ENCODE measurements around the gene TBC1D1.

TBC1D1 gene

GRCh38 chr4:37994569-37994968 is 103.7 kb downstream of the TBC1D1 start:
- DNase-seq = no peak

- DNase-seq = no peak
Measured at GRCh38 chr4:37995299-37995821, 104.5 kb downstream of the TBC1D1 start.

- no peak for DNase-seq
Measured at GRCh38 chr4:37995981-37996775, 105.3 kb downstream of the TBC1D1 start.

GRCh38 chr4:37998226-37998625 is 107.3 kb downstream of the TBC1D1 start:
- DNase-seq = no peak

- DNase-seq = no peak
Measured at GRCh38 chr4:37999000-37999716, 108.3 kb downstream of the TBC1D1 start.

GRCh38 chr4:37999965-38000364 is 109.1 kb downstream of the TBC1D1 start:
- DNase-seq = no peak

- DNase-seq = peak; percentile 6
Measured at GRCh38 chr4:38001927-38002326, 111.0 kb downstream of the TBC1D1 start.

GRCh38 chr4:38002451-38003071 is 111.7 kb downstream of the TBC1D1 start:
- DNase-seq = peak; percentile 24

- no peak for DNase-seq
Measured at GRCh38 chr4:38003102-38003501, 112.2 kb downstream of the TBC1D1 start.

- DNase-seq = no peak
Measured at GRCh38 chr4:38003628-38004027, 112.7 kb downstream of the TBC1D1 start.

GRCh38 chr4:38004062-38004461 is 113.2 kb downstream of the TBC1D1 start:
- peak; percentile 27 for DNase-seq

- no peak for DNase-seq
Measured at GRCh38 chr4:38004887-38005286, 114.0 kb downstream of the TBC1D1 start.

GRCh38 chr4:38005637-38006036 is 114.8 kb downstream of the TBC1D1 start:
- DNase-seq = no peak

- no peak for DNase-seq
Measured at GRCh38 chr4:38007645-38008044, 116.8 kb downstream of the TBC1D1 start.

GRCh38 chr4:38008571-38009021 is 117.7 kb downstream of the TBC1D1 start:
- DNase-seq = no peak

- no peak for DNase-seq
Measured at GRCh38 chr4:38009421-38009820, 118.5 kb downstream of the TBC1D1 start.

- no peak for DNase-seq
Measured at GRCh38 chr4:38009949-38010348, 119.1 kb downstream of the TBC1D1 start.

GRCh38 chr4:38011511-38012162 is 120.8 kb downstream of the TBC1D1 start:
- DNase-seq = no peak

- DNase-seq = peak; percentile 17
Measured at GRCh38 chr4:38013461-38014366, 122.8 kb downstream of the TBC1D1 start.

GRCh38 chr4:38014421-38014852 is 123.6 kb downstream of the TBC1D1 start:
- DNase-seq = no peak

GRCh38 chr4:38015886-38016515 is 125.1 kb downstream of the TBC1D1 start:
- DNase-seq = peak; percentile 44
